H1 (cell line): ENCODE results near the gene ARID3B. TPM values are rescaled to one million over a fixed set of nuclear protein-coding genes. Genes with fewer than 3 reads are reported as not detected.
A peak's percentile ranks its signal among the peaks of the same experiment; 100 is the strongest.

Experiments
- CTCF ChIA-PET: fragments of 300-600 bp; sonication (Branson Sonifier 250); formaldehyde crosslinking; loops from one replicate; lab custom pipeline; 2021; ENCODE audit not compliant: partially characterized antibody; lab: Charles Lee
- POLR2A ChIA-PET: fragments of 300-600 bp; sonication (Branson Sonifier 250); formaldehyde crosslinking; loops from one replicate; lab custom pipeline; 2021; ENCODE audit warnings: inconsistent platforms; ENCODE audit not compliant: partially characterized antibody; lab: Charles Lee
- DNase-seq, 2 experiments: peaks; one replicate each; pipeline versions ENCODE4 v3.0.0 to v3.0.0-alpha.2; 2010 to 2022; ENCODE audit warnings: low spot score in 2 of 2, low read depth in 1 of 2, mixed read lengths in 1 of 2
- FAIRE-seq: peaks from 2 replicates; lab custom pipeline; 2011; peaks lifted over from hg19 to GRCh38; lab: Jason Lieb, UNC
- H2AFZ ChIP-seq: 2 replicates; pipeline ENCODE4 v1.8.1; 2012; ENCODE audit warnings: low read length, inconsistent platforms
- H2AK5ac ChIP-seq: 2 replicates; pipeline ENCODE4 v1.6.1; 2013; ENCODE audit warnings: low read depth, low read length
- H2BK120ac ChIP-seq: replicated peaks from 2 replicates; pipeline ENCODE3; 2013; ENCODE audit warnings: low read depth, low read length, inconsistent platforms
- H2BK12ac ChIP-seq: 2 replicates; pipeline ENCODE4 v1.6.1; 2013; ENCODE audit warnings: low read depth, low read length
- H2BK15ac ChIP-seq: 2 replicates; pipeline ENCODE4 v1.6.1; 2013; ENCODE audit warnings: low read length
- H2BK20ac ChIP-seq: 2 replicates; pipeline ENCODE4 v1.6.1; 2013; ENCODE audit warnings: low read length
- H2BK5ac ChIP-seq: 2 replicates; pipeline ENCODE4 v1.6.1; 2013; ENCODE audit warnings: low read depth, low read length
- H3K14ac ChIP-seq: 2 replicates; pipeline ENCODE4 v1.6.1; 2013; ENCODE audit warnings: inconsistent platforms; ENCODE audit not compliant: insufficient read length
- H3K18ac ChIP-seq: 2 replicates; pipeline ENCODE4 v1.6.1; 2013; ENCODE audit warnings: low read length; ENCODE audit errors: extremely low read depth
- H3K23ac ChIP-seq: 2 replicates; pipeline ENCODE4 v1.6.1; 2013; ENCODE audit warnings: inconsistent platforms; ENCODE audit not compliant: insufficient read length
- H3K23me2 ChIP-seq: 2 replicates; pipeline ENCODE4 v1.6.1; 2013; ENCODE audit warnings: low read depth, low read length
- H3K27ac ChIP-seq: 2 replicates; pipeline ENCODE4 v1.6.1; 2011; ENCODE audit warnings: low read depth, low read length, inconsistent platforms
- H3K27me3 ChIP-seq, 4 experiments: replicated peaks in 1 of 4; 1 replicate in 1 of 4; 2 replicates in 3 of 4; pipeline versions ENCODE4 v1.6.1 to v1.8.1; 2011 to 2013; ENCODE audit warnings: low read length in 3 of 4, mild to moderate bottlenecking in 3 of 4, inconsistent platforms in 2 of 4, mixed read lengths in 2 of 4, moderate library complexity in 1 of 4; ENCODE audit not compliant: control insufficient read depth in 3 of 4, insufficient read depth in 3 of 4; ENCODE audit errors: extremely low read depth in 1 of 4
- H3K36me3 ChIP-seq, 4 experiments: 2 replicates each; pipeline versions ENCODE4 v1.6.1 to v1.8.1; 2011 to 2013; ENCODE audit warnings: mild to moderate bottlenecking in 4 of 4, low read length in 3 of 4, moderate library complexity in 2 of 4, control low read depth in 1 of 4, inconsistent platforms in 1 of 4; ENCODE audit not compliant: insufficient read depth in 4 of 4, control insufficient read depth in 2 of 4
- H3K4ac ChIP-seq: replicated peaks from 2 replicates; pipeline ENCODE3; 2013; ENCODE audit warnings: low read length, low read depth, mixed read lengths, inconsistent platforms; ENCODE audit not compliant: insufficient read length
- H3K4me1 ChIP-seq, 4 experiments: replicated peaks in 1 of 4; 1 replicate in 1 of 4; 2 replicates in 3 of 4; pipeline versions ENCODE4 v1.6.1 to v1.8.1; 2011 to 2013; ENCODE audit warnings: low read length in 3 of 4, inconsistent platforms in 2 of 4, mixed read lengths in 1 of 4; ENCODE audit not compliant: insufficient read depth in 4 of 4, control insufficient read depth in 3 of 4
- H3K4me2 ChIP-seq, 2 experiments: 2 replicates each; pipeline versions ENCODE4 v1.6.1 to v1.8.1; 2011 to 2013; ENCODE audit warnings: low read depth in 2 of 2, low read length in 2 of 2, control low read depth in 1 of 2, inconsistent platforms in 1 of 2, mild to moderate bottlenecking in 1 of 2; ENCODE audit not compliant: insufficient read depth in 1 of 2
- H3K4me3 ChIP-seq, 4 experiments: fragments of 200-600, 300-600 bp in 1 of 4; sonication (generic), shearing (Covaris generic), sonication (Bioruptor Twin) in 1 of 4; 2 replicates each; pipeline versions ENCODE4 v1.5.1 to v1.8.1; 2011 to 2016; ENCODE audit warnings: low read length in 4 of 4, low read depth in 3 of 4, control low read depth in 2 of 4, inconsistent platforms in 2 of 4, mild to moderate bottlenecking in 2 of 4, mixed read lengths in 1 of 4, moderate library complexity in 1 of 4; ENCODE audit not compliant: insufficient read depth in 2 of 4; ENCODE audit errors: extremely low read depth in 1 of 4
- H3K56ac ChIP-seq: replicated peaks from 2 replicates; pipeline ENCODE3; 2013; ENCODE audit warnings: low read depth, mild to moderate bottlenecking, mixed read lengths, low read length, inconsistent platforms; ENCODE audit not compliant: insufficient read length
- H3K79me1 ChIP-seq: 2 replicates; pipeline ENCODE4 v1.6.1; 2013; ENCODE audit warnings: low read depth, low read length, control low read depth
- H3K79me2 ChIP-seq, 2 experiments: 2 replicates each; pipeline versions ENCODE4 v1.6.1 to v1.8.1; 2012 to 2013; ENCODE audit warnings: low read length in 2 of 2, mild to moderate bottlenecking in 2 of 2, inconsistent platforms in 1 of 2; ENCODE audit not compliant: insufficient read depth in 2 of 2, control insufficient read depth in 1 of 2
- H3K9ac ChIP-seq, 4 experiments: replicated peaks in 1 of 4; 1 replicate in 1 of 4; 2 replicates in 3 of 4; pipeline versions ENCODE4 v1.6.1 to v1.8.1; 2011 to 2013; ENCODE audit warnings: low read depth in 3 of 4, low read length in 3 of 4, control low read depth in 2 of 4, mild to moderate bottlenecking in 2 of 4, moderate library complexity in 2 of 4, inconsistent platforms in 1 of 4; ENCODE audit errors: extremely low read depth in 1 of 4
- H3K9me3 ChIP-seq, 2 experiments: 2 replicates each; pipeline versions ENCODE4 v1.6.1 to v1.8.1; 2012 to 2013; ENCODE audit warnings: mild to moderate bottlenecking in 2 of 2, moderate library complexity in 2 of 2, control low read depth in 1 of 2, inconsistent platforms in 1 of 2, low read depth in 1 of 2, low read length in 1 of 2, mixed read lengths in 1 of 2; ENCODE audit not compliant: insufficient read depth in 2 of 2
- H4K20me1 ChIP-seq, 2 experiments: replicated peaks in 1 of 2; 2 replicates each; pipeline versions ENCODE3 to v1.8.1; 2011 to 2013; ENCODE audit warnings: inconsistent platforms in 2 of 2, low read length in 2 of 2, mild to moderate bottlenecking in 1 of 2; ENCODE audit not compliant: insufficient read depth in 2 of 2, control insufficient read depth in 1 of 2
- H4K5ac ChIP-seq: 2 replicates; pipeline ENCODE4 v1.6.1; 2013; ENCODE audit warnings: low read length, low read depth, mixed read lengths, inconsistent platforms; ENCODE audit not compliant: insufficient read length
- H4K8ac ChIP-seq: 2 replicates; pipeline ENCODE4 v1.8.0; 2013; ENCODE audit warnings: mild to moderate bottlenecking, moderate library complexity, low read length, inconsistent platforms; ENCODE audit not compliant: insufficient read depth; ENCODE audit errors: extremely low read depth
- H4K91ac ChIP-seq: replicated peaks from 2 replicates; pipeline ENCODE3; 2013; ENCODE audit warnings: low read length, mixed read lengths, inconsistent platforms; ENCODE audit not compliant: insufficient read length
- CEBPB ChIP-seq: IDR thresholded peaks from 2 replicates; pipeline ENCODE4 v1.6.1; 2012; ENCODE audit warnings: low read depth, low read length
- JUND ChIP-seq: IDR thresholded peaks from 2 replicates; pipeline ENCODE4 v1.6.1; 2011; ENCODE audit warnings: mild to moderate bottlenecking, improper control_type of control experiment, low read length
- KDM5A ChIP-seq: fragments of 200-600 bp; IDR thresholded peaks from 2 replicates; pipeline ENCODE4 v1.7.1; 2012; ENCODE audit warnings: mild to moderate bottlenecking, low read length, inconsistent platforms, mixed read lengths
- POLR2AphosphoS5 ChIP-seq: IDR thresholded peaks from 2 replicates; pipeline ENCODE4 v1.6.1; 2011; ENCODE audit warnings: low read depth, low read length
- SIN3A ChIP-seq, 2 experiments: IDR thresholded peaks in 1 of 2; conservative IDR thresholded peaks in 1 of 2; 2 replicates each; pipeline ENCODE4 v1.6.1; 2011 to 2012; ENCODE audit warnings: low read length in 2 of 2, improper control_type of control experiment in 1 of 2, low read depth in 1 of 2, mild to moderate bottlenecking in 1 of 2
- SP1 ChIP-seq: IDR thresholded peaks from 2 replicates; pipeline ENCODE4 v1.6.1; 2011; ENCODE audit warnings: low read depth, low read length
- SP4 ChIP-seq: IDR thresholded peaks from 2 replicates; pipeline ENCODE4 v1.6.1; 2012; ENCODE audit warnings: low read length, inconsistent platforms
- SRF ChIP-seq: IDR thresholded peaks from 2 replicates; pipeline ENCODE4 v1.6.1; 2011; ENCODE audit warnings: mild to moderate bottlenecking, low read depth, low read length, moderate library complexity
- TAF1 ChIP-seq: IDR thresholded peaks from 2 replicates; pipeline ENCODE4 v1.6.1; 2011; ENCODE audit warnings: mild to moderate bottlenecking, low read depth, low read length
- WGBS, 2 experiments: shearing (Covaris generic) in 1 of 2; methylation state at CpG; one replicate each; pipeline versions ENCODE4 v1.1.6 to v1.1.7; 2013 to 2015; ENCODE audit warnings: low lambda C conversion rate in 2 of 2, mixed read lengths in 2 of 2, inconsistent platforms in 1 of 2, low coverage in 1 of 2, missing lambda C conversion rate in 1 of 2; ENCODE audit not compliant: insufficient replicate concordance in 2 of 2, insufficient coverage in 1 of 2, insufficient read length in 1 of 2; ENCODE audit errors: extremely low coverage in 1 of 2, missing lambda C conversion rate in 1 of 2; 5-methylcytosine and 5-hydroxymethylcytosine counted together
- polyA plus RNA-seq, 7 experiments: library from polyadenylated mRNA; depleted of rRNA in 3 of 7; stranded (reverse) in 5 of 7; unstranded in 2 of 7; fragments of >200 nt in 5 of 7; fragments of 200-250 nt in 2 of 7; gene quantifications; 1 replicate in 5 of 7; 2 replicates in 1 of 7; 4 replicates in 1 of 7; pipeline versions ENCODE4 v1.2.1 to v1.2.3, GENCODE V29; 2011 to 2013; ENCODE audit warnings: missing spikeins in 2 of 7, mixed read lengths in 2 of 7
- total RNA-seq: library from RNA; stranded (reverse); fragmentation: NEBNext Ultra II Directional; extraction: Animal tissue kit (Norgen Biotek cat#: 25700); gene quantifications from 2 replicates; pipeline ENCODE4 v1.2.1, GENCODE V29; 2021
- TF ChIP-seq, protein P1 (sequence below), 3 experiments: IDR thresholded peaks; 1 replicate in 2 of 3; 2 replicates in 1 of 3; pipeline versions ENCODE4 v1.5.1 to v1.6.1; 2011; ENCODE audit warnings: low read length in 3 of 3, mild to moderate bottlenecking in 3 of 3, inconsistent platforms in 2 of 3, low read depth in 1 of 3, moderate library complexity in 1 of 3; ENCODE audit not compliant: insufficient read depth in 1 of 3; ENCODE audit errors: control extremely low read depth in 1 of 3

ARID3B gene
- total and polyA plus RNA-seq, 2 of the 8 experiments (the other 6 are each of a cell fraction or from before 2014, with no cell fraction given): 81.0 to 115 TPM

DNA sequence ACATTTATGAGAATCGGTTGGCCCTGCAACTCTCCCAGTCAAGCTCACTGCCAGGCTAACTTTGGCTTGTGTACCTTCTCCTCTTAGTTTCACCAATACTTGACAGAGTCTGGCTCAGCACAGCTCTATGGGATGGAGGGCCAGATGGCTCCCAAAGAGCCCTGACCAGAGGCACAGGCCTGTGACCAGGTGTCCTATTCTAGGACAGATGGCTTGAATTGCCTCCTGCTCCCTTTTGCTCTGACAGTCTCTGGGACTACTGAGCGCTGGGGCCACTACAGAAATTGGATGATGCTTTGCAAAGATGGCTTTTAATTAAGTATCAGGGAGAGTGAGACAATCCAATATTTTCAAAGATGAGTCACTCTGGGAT, 10.3 kb upstream of the ARID3B start:
- Histone ChIP-seq H2BK120ac (peak overlapping the region; percentile 84), H2BK5ac (peak overlapping the region; percentile 94), H4K8ac (no peak overlapping the region), H3K14ac (no peak overlapping the region), H3K4me1 (peaks cover 6 to 18% (median 11%) of the 10 kb centered on the region in 4 experiments), H4K5ac (peak overlapping the region; percentile 13), H3K23ac (no peak overlapping the region), H3K18ac (peak overlapping the region; percentile 56), H3K27ac (peak overlapping the region; percentile 84), H3K56ac (no peak overlapping the region), H3K4me2 (peak overlapping the region; percentile 51 to 62), H4K20me1 (no peaks in the 10 kb centered on the region), H2AFZ (no peak overlapping the region), H2BK15ac (no peak overlapping the region)
- WGBS, 2 experiments: 86% methylated on average over 2 of the region's 2 CpGs; no CpG with 5 or more reads in 1 of the 2 experiments
- CTCF ChIA-PET: interaction anchor here (1.1 to 1.6 kb wide), 2 partner anchors 31 to 42 kb away, joined by 3 to 4 read pairs; no protein-coding TSS in a partner anchor
- no peak for DNase-seq
- POLR2A ChIA-PET: interaction anchor here (0.7 to 7.3 kb wide), 12 partner anchors 8 to 180 kb away, joined by 3 to 58 read pairs (median 4); partner anchors contain the start of genes ARID3B and UBL7
- no peak for TF ChIP-seq SIN3A (conservative IDR thresholded peaks at IDR 0.05 in 1 of 2, IDR thresholded peaks at IDR 0.05 in 1 of 2; ENCODE audit: low read depth in 1 of 2, low read length in 2 of 2)
- no peak for TF ChIP-seq SRF
- TF ChIP-seq TAF1: no peak
- TF ChIP-seq, protein P1, sequence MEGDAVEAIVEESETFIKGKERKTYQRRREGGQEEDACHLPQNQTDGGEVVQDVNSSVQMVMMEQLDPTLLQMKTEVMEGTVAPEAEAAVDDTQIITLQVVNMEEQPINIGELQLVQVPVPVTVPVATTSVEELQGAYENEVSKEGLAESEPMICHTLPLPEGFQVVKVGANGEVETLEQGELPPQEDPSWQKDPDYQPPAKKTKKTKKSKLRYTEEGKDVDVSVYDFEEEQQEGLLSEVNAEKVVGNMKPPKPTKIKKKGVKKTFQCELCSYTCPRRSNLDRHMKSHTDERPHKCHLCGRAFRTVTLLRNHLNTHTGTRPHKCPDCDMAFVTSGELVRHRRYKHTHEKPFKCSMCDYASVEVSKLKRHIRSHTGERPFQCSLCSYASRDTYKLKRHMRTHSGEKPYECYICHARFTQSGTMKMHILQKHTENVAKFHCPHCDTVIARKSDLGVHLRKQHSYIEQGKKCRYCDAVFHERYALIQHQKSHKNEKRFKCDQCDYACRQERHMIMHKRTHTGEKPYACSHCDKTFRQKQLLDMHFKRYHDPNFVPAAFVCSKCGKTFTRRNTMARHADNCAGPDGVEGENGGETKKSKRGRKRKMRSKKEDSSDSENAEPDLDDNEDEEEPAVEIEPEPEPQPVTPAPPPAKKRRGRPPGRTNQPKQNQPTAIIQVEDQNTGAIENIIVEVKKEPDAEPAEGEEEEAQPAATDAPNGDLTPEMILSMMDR (IDR thresholded peaks at IDR 0.05; ENCODE audit: control extremely low read depth in 1 of 3, insufficient read depth in 1 of 3, low read depth in 1 of 3, low read length in 3 of 3): no peak
- no peak for TF ChIP-seq SP1
- no peak for TF ChIP-seq JUND
- TF ChIP-seq KDM5A: no peak
- no peak for TF ChIP-seq POLR2AphosphoS5
- TF ChIP-seq SP4: no peak
- no peak for TF ChIP-seq CEBPB
- TF ChIP-seq, all 59 proteins: peak for 0
- Histone ChIP-seq H3K23me2 (no peaks in the 10 kb centered on the region; the same call in none of the 2 replicates), H3K9me3 (no peaks in the 10 kb centered on the region), H3K4ac (no peak overlapping the region), H4K91ac (peak overlapping the region; percentile 83), H3K36me3 (no peaks in the 10 kb centered on the region), H2AK5ac (peak overlapping the region; percentile 47), H2BK12ac (peak overlapping the region; percentile 89), H3K27me3 (no peaks in the 10 kb centered on the region), H3K4me3 (peak overlapping the region in 2 of 4 experiments; percentile 5 to 40; a peak in 1 of 8 replicates), H3K9ac (peak overlapping the region in 2 of 4 experiments; percentile 25 to 28; a peak in 2 of 7 replicates), H3K79me1 (no peaks in the 10 kb centered on the region), H2BK20ac (peak overlapping the region; percentile 73), H3K79me2 (no peaks in the 10 kb centered on the region)
- no peak for FAIRE-seq
